HEK293 (cell line): ENCODE measurements around the gene NT5DC2.
A peak's percentile ranks its signal among the peaks of the same experiment; 100 is the strongest.

ENCODE experiments used
- HOXA7 ChIP-seq: sonication (generic); formaldehyde crosslinking; IDR thresholded peaks from 2 replicates; pipeline ENCODE4 v1.8.1; 2022; ENCODE audit warnings: missing genetic modification reagents, borderline replicate concordance
- MEIS1 ChIP-seq: sonication (generic); formaldehyde crosslinking; IDR thresholded peaks from 2 replicates; pipeline ENCODE4 v1.8.1; 2022; ENCODE audit warnings: missing genetic modification reagents, mild to moderate bottlenecking, borderline replicate concordance
- SP3 ChIP-seq: fragments of 450-650 bp; formaldehyde crosslinking; IDR thresholded peaks from 2 replicates; pipeline ENCODE4 v1.5.1; 2016; ENCODE audit warnings: missing biosample characterization, missing genetic modification characterization
- ZBTB20 ChIP-seq: fragments of 450-650 bp; formaldehyde crosslinking; IDR thresholded peaks from 2 replicates; pipeline ENCODE4 v1.5.1; 2016; ENCODE audit warnings: missing biosample characterization, missing genetic modification characterization
- ZBTB48 ChIP-seq: fragments of 450-650 bp; formaldehyde crosslinking; IDR thresholded peaks from 2 replicates; pipeline ENCODE4 v1.5.1; 2016; ENCODE audit warnings: missing biosample characterization, missing genetic modification characterization
- ZFP41 ChIP-seq: fragments of 450-650 bp; formaldehyde crosslinking; IDR thresholded peaks from 2 replicates; pipeline ENCODE4 v1.5.1; 2016; ENCODE audit warnings: missing biosample characterization, missing genetic modification characterization, borderline replicate concordance
- ZIC2 ChIP-seq: fragments of 450-650 bp; formaldehyde crosslinking; IDR thresholded peaks from 2 replicates; pipeline ENCODE4 v1.5.1; 2016; ENCODE audit warnings: missing biosample characterization, missing genetic modification characterization
- ZNF10 ChIP-seq: fragments of 450-650 bp; formaldehyde crosslinking; IDR thresholded peaks from 2 replicates; pipeline ENCODE4 v1.5.1; 2017; ENCODE audit warnings: missing biosample characterization, missing genetic modification characterization
- ZNF140 ChIP-seq: fragments of 450-650 bp; formaldehyde crosslinking; IDR thresholded peaks from 2 replicates; pipeline ENCODE4 v1.5.1; 2016; ENCODE audit warnings: missing biosample characterization, missing genetic modification characterization
- ZNF239 ChIP-seq: fragments of 450-650 bp; formaldehyde crosslinking; IDR thresholded peaks from 2 replicates; pipeline ENCODE4 v1.5.1; 2016; ENCODE audit warnings: missing biosample characterization, missing genetic modification characterization
- ZNF274 ChIP-seq, 2 experiments: fragments of 200-500 bp in 1 of 2; fragments of 450-650 bp in 1 of 2; sonication (Bioruptor generic) in 1 of 2; formaldehyde crosslinking in 1 of 2; IDR thresholded peaks; 2 replicates each; pipeline versions ENCODE4 v1.5.1 to v1.6.1; 2014 to 2016; ENCODE audit warnings: borderline replicate concordance in 1 of 2, inconsistent platforms in 1 of 2, low read length in 1 of 2, missing biosample characterization in 1 of 2, missing genetic modification characterization in 1 of 2
- ZNF302 ChIP-seq: fragments of 450-650 bp; formaldehyde crosslinking; IDR thresholded peaks from 2 replicates; pipeline ENCODE4 v1.5.1; 2016; ENCODE audit warnings: missing biosample characterization, missing genetic modification characterization, low read depth
- ZNF335 ChIP-seq: fragments of 450-650 bp; formaldehyde crosslinking; conservative IDR thresholded peaks from 2 replicates; pipeline ENCODE4 v1.5.1; 2016; ENCODE audit warnings: missing biosample characterization, missing genetic modification characterization
- ZNF341 ChIP-seq: fragments of 450-650 bp; formaldehyde crosslinking; IDR thresholded peaks from 2 replicates; pipeline ENCODE4; 2016; ENCODE audit warnings: low read depth, missing biosample characterization, missing genetic modification characterization
- ZNF544 ChIP-seq: fragments of 450-650 bp; formaldehyde crosslinking; IDR thresholded peaks from 2 replicates; pipeline ENCODE4 v1.5.0; 2017; ENCODE audit warnings: missing biosample characterization, missing genetic modification characterization
- ZNF658 ChIP-seq: fragments of 450-650 bp; formaldehyde crosslinking; IDR thresholded peaks from 2 replicates; pipeline ENCODE4; 2016; ENCODE audit warnings: missing biosample characterization, missing genetic modification characterization
- ZNF707 ChIP-seq: fragments of 450-650 bp; formaldehyde crosslinking; IDR thresholded peaks from 2 replicates; pipeline ENCODE4 v1.5.1; 2016; ENCODE audit warnings: missing biosample characterization, missing genetic modification characterization
- ZNF76 ChIP-seq: fragments of 450-650 bp; formaldehyde crosslinking; IDR thresholded peaks from 2 replicates; pipeline ENCODE4; 2016; ENCODE audit warnings: low read depth, missing biosample characterization, missing genetic modification characterization, borderline replicate concordance
- ZNF776 ChIP-seq: fragments of 450-650 bp; formaldehyde crosslinking; IDR thresholded peaks from 2 replicates; pipeline ENCODE4 v1.5.0; 2017; ENCODE audit warnings: missing biosample characterization, missing genetic modification characterization, borderline replicate concordance
- ZSCAN16 ChIP-seq: fragments of 450-650 bp; formaldehyde crosslinking; IDR thresholded peaks from 2 replicates; pipeline ENCODE4 v1.5.1; 2016; ENCODE audit warnings: missing biosample characterization, missing genetic modification characterization
- TF ChIP-seq, protein P1 (sequence below): fragments of 450-650 bp; formaldehyde crosslinking; IDR thresholded peaks from 2 replicates; pipeline ENCODE4 v1.5.1; 2017; ENCODE audit warnings: missing biosample characterization, missing genetic modification characterization
- TF ChIP-seq, protein P2 (sequence below): fragments of 450-650 bp; formaldehyde crosslinking; IDR thresholded peaks from 2 replicates; pipeline ENCODE4 v1.5.1; 2016; ENCODE audit warnings: missing biosample characterization, missing genetic modification characterization
- TF ChIP-seq, protein P3 (sequence below): fragments of 450-650 bp; formaldehyde crosslinking; IDR thresholded peaks from 2 replicates; pipeline ENCODE4 v1.5.1; 2016; ENCODE audit warnings: missing biosample characterization, missing genetic modification characterization
- TF ChIP-seq, protein P4 (sequence below): fragments of 450-650 bp; formaldehyde crosslinking; IDR thresholded peaks from 2 replicates; pipeline ENCODE4 v1.5.1; 2016; ENCODE audit warnings: missing biosample characterization, missing genetic modification characterization
- TF ChIP-seq, protein P5 (sequence below): fragments of 450-650 bp; formaldehyde crosslinking; IDR thresholded peaks from 2 replicates; pipeline ENCODE4 v1.5.1; 2017; ENCODE audit warnings: missing biosample characterization, missing genetic modification characterization
- TF ChIP-seq, protein P6 (sequence below): fragments of 450-650 bp; formaldehyde crosslinking; IDR thresholded peaks from 2 replicates; pipeline ENCODE4 v1.5.1; 2016; ENCODE audit warnings: missing biosample characterization, missing genetic modification characterization
- TF ChIP-seq, protein P7 (sequence below): fragments of 450-650 bp; formaldehyde crosslinking; IDR thresholded peaks from 2 replicates; pipeline ENCODE4 v1.5.1; 2016; ENCODE audit warnings: missing biosample characterization, missing genetic modification characterization

The NT5DC2 gene

DNA sequence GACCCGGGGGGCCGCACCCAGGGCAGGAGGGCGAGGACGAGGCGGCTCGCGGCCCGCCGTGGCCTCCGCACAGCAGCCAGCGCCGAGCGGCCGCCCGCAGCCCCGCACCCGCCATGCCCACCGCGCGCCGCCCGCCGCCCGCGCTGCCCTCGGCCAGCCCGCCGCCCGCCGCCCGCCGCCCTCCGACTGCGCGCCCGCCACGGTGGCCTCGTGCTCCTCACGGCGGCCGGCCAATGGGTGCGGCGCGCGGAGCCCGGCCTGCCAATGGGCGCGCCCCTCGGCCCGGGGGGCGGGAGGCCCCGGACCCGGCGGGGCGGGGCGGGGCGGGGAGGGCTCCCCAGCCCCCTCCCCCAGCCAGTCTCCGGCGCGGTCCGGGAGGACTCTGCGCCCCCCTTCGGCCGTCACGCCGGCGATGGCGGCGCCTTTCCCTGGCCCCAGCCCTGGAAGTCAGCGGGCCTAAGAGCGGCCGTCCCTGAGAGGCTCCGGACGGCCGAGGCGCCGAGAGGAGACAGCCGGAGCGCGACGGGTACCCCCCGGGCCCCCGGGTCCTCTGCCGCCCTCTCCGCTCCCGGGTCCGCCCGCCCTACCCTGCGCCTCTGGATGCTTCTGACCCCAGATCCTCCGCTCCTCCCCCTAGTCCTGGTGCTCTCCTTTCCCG lies at the start of gene NT5DC2 (continued):
- TF ChIP-seq, protein P1, sequence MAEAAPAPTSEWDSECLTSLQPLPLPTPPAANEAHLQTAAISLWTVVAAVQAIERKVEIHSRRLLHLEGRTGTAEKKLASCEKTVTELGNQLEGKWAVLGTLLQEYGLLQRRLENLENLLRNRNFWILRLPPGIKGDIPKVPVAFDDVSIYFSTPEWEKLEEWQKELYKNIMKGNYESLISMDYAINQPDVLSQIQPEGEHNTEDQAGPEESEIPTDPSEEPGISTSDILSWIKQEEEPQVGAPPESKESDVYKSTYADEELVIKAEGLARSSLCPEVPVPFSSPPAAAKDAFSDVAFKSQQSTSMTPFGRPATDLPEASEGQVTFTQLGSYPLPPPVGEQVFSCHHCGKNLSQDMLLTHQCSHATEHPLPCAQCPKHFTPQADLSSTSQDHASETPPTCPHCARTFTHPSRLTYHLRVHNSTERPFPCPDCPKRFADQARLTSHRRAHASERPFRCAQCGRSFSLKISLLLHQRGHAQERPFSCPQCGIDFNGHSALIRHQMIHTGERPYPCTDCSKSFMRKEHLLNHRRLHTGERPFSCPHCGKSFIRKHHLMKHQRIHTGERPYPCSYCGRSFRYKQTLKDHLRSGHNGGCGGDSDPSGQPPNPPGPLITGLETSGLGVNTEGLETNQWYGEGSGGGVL (tag by site-specific recombination) = peak; percentile 32; the same call in 1 of the 2 replicates
- peak; percentile 26; the same call in 1 of the 2 replicates for TF ChIP-seq ZNF341 (tag by site-specific recombination)
- TF ChIP-seq, protein P2, sequence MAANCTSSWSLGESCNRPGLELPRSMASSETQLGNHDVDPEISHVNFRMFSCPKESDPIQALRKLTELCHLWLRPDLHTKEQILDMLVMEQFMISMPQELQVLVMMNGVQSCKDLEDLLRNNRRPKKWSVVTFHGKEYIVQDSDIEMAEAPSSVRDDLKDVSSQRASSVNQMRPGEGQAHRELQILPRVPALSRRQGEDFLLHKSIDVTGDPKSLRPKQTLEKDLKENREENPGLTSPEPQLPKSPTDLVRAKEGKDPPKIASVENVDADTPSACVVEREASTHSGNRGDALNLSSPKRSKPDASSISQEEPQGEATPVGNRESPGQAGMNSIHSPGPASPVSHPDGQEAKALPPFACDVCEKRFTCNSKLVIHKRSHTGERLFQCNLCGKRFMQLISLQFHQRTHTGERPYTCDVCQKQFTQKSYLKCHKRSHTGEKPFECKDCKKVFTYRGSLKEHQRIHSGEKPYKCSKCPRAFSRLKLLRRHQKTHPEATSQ (tag by site-specific recombination) = no peak
- peak; percentile 39; the same call in 1 of the 2 replicates for TF ChIP-seq SP3 (tag by site-specific recombination)
- TF ChIP-seq, protein P3, sequence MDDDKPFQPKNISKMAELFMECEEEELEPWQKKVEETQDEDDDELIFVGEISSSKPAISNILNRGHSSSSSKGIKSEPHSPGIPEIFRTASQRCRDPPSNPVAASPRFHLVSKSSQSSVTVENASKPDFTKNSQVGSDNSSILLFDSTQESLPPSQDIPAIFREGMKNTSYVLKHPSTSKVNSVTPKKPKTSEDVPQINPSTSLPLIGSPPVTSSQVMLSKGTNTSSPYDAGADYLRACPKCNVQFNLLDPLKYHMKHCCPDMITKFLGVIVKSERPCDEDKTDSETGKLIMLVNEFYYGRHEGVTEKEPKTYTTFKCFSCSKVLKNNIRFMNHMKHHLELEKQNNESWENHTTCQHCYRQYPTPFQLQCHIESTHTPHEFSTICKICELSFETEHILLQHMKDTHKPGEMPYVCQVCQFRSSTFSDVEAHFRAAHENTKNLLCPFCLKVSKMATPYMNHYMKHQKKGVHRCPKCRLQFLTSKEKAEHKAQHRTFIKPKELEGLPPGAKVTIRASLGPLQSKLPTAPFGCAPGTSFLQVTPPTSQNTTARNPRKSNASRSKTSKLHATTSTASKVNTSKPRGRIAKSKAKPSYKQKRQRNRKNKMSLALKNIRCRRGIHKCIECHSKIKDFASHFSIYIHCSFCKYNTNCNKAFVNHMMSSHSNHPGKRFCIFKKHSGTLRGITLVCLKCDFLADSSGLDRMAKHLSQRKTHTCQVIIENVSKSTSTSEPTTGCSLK (tag by site-specific recombination) = no peak
- no peak for TF ChIP-seq ZNF274 (IDR thresholded peaks at IDR 0.05; ENCODE audit: low read length)
- TF ChIP-seq ZNF274 (tag by site-specific recombination; IDR thresholded peaks at IDR 0.05; ENCODE audit: borderline replicate concordance) = no peak
- TF ChIP-seq ZNF658 (tag by site-specific recombination) = no peak
- no peak for TF ChIP-seq ZNF76
- no peak for TF ChIP-seq ZSCAN16 (tag by site-specific recombination)
- TF ChIP-seq ZNF776 (tag by site-specific recombination) = no peak
- TF ChIP-seq ZFP41 (tag by site-specific recombination) = no peak
- TF ChIP-seq ZNF707 (tag by site-specific recombination) = no peak
- no peak for TF ChIP-seq ZNF239 (tag by site-specific recombination)
- peak; percentile 64 for TF ChIP-seq ZNF335 (tag by site-specific recombination)
- peak; percentile 74 for TF ChIP-seq ZBTB20
- no peak for TF ChIP-seq ZNF302
- TF ChIP-seq, protein P4, sequence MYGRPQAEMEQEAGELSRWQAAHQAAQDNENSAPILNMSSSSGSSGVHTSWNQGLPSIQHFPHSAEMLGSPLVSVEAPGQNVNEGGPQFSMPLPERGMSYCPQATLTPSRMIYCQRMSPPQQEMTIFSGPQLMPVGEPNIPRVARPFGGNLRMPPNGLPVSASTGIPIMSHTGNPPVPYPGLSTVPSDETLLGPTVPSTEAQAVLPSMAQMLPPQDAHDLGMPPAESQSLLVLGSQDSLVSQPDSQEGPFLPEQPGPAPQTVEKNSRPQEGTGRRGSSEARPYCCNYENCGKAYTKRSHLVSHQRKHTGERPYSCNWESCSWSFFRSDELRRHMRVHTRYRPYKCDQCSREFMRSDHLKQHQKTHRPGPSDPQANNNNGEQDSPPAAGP = 0 out of 2 replicates have a peak, but pooled peaks have one; percentile 41
- TF ChIP-seq, protein P5, sequence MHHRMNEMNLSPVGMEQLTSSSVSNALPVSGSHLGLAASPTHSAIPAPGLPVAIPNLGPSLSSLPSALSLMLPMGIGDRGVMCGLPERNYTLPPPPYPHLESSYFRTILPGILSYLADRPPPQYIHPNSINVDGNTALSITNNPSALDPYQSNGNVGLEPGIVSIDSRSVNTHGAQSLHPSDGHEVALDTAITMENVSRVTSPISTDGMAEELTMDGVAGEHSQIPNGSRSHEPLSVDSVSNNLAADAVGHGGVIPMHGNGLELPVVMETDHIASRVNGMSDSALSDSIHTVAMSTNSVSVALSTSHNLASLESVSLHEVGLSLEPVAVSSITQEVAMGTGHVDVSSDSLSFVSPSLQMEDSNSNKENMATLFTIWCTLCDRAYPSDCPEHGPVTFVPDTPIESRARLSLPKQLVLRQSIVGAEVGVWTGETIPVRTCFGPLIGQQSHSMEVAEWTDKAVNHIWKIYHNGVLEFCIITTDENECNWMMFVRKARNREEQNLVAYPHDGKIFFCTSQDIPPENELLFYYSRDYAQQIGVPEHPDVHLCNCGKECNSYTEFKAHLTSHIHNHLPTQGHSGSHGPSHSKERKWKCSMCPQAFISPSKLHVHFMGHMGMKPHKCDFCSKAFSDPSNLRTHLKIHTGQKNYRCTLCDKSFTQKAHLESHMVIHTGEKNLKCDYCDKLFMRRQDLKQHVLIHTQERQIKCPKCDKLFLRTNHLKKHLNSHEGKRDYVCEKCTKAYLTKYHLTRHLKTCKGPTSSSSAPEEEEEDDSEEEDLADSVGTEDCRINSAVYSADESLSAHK (tag by site-specific recombination) = no peak
- TF ChIP-seq ZNF10 (tag by site-specific recombination) = no peak
- TF ChIP-seq, protein P6, sequence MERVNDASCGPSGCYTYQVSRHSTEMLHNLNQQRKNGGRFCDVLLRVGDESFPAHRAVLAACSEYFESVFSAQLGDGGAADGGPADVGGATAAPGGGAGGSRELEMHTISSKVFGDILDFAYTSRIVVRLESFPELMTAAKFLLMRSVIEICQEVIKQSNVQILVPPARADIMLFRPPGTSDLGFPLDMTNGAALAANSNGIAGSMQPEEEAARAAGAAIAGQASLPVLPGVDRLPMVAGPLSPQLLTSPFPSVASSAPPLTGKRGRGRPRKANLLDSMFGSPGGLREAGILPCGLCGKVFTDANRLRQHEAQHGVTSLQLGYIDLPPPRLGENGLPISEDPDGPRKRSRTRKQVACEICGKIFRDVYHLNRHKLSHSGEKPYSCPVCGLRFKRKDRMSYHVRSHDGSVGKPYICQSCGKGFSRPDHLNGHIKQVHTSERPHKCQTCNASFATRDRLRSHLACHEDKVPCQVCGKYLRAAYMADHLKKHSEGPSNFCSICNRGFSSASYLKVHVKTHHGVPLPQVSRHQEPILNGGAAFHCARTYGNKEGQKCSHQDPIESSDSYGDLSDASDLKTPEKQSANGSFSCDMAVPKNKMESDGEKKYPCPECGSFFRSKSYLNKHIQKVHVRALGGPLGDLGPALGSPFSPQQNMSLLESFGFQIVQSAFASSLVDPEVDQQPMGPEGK (tag by site-specific recombination) = peak; percentile 56
- no peak for TF ChIP-seq ZBTB48 (tag by site-specific recombination)
- no peak for TF ChIP-seq MEIS1 (CRISPR knock-in tag)
- no peak for TF ChIP-seq ZIC2
- TF ChIP-seq, protein P7, sequence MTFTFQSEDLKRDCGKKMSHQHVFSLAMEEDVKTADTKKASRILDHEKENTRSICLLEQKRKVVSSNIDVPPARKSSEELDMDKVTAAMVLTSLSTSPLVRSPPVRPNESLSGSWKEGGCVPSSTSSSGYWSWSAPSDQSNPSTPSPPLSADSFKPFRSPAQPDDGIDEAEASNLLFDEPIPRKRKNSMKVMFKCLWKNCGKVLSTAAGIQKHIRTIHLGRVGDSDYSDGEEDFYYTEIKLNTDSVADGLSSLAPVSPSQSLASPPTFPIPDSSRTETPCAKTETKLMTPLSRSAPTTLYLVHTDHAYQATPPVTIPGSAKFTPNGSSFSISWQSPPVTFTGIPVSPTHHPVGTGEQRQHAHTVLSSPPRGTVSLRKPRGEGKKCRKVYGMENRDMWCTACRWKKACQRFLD (tag by site-specific recombination) = no peak
- no peak for TF ChIP-seq ZNF544 (tag by site-specific recombination)
- TF ChIP-seq ZNF140 = no peak
- no peak for TF ChIP-seq HOXA7 (CRISPR knock-in tag)
